Kidney capillary endothelial cell (primary cell): ENCODE measurements around the gene SKI.
"Not testable (repeated sequence)": the region's sequence is repeated elsewhere in the genome, so short reads cannot be mapped to it uniquely, and the experiment has no call there.

Experiments used
- DNase-seq: peaks from one replicate; pipeline ENCODE4 v3.0.0-alpha.2; 2018; ENCODE audit warnings: low spot score

SKI gene

GRCh38 chr1:2261476-2262395 is 33.6 kb downstream of the SKI start:
- DNase-seq: not testable (repeated sequence)

- DNase-seq: no peak
Measured at GRCh38 chr1:2266301-2266975, 38.3 kb downstream of the SKI start.

- DNase-seq: no peak
Measured at GRCh38 chr1:2267051-2267830, 39.1 kb downstream of the SKI start.

GRCh38 chr1:2267862-2268261 is 39.7 kb downstream of the SKI start:
- no peak for DNase-seq

- no peak for DNase-seq
Measured at GRCh38 chr1:2268285-2269056, 40.4 kb downstream of the SKI start.

GRCh38 chr1:2269193-2269921 is 41.2 kb downstream of the SKI start:
- no peak for DNase-seq

GRCh38 chr1:2269922-2270259 is 41.8 kb downstream of the SKI start:
- DNase-seq: no peak

GRCh38 chr1:2270260-2271100 is 42.4 kb downstream of the SKI start:
- no peak for DNase-seq

GRCh38 chr1:2271211-2271721 is 43.1 kb downstream of the SKI start:
- no peak for DNase-seq

GRCh38 chr1:2271841-2272655 is 43.9 kb downstream of the SKI start:
- DNase-seq: no peak

GRCh38 chr1:2272686-2273400 is 44.7 kb downstream of the SKI start:
- no peak for DNase-seq

GRCh38 chr1:2273401-2274090 is 45.4 kb downstream of the SKI start:
- no peak for DNase-seq

- no peak for DNase-seq
Measured at GRCh38 chr1:2274231-2274928, 46.3 kb downstream of the SKI start.

GRCh38 chr1:2274929-2275475 is 46.9 kb downstream of the SKI start:
- DNase-seq: no peak

- DNase-seq: no peak
Measured at GRCh38 chr1:2275796-2276536, 47.8 kb downstream of the SKI start.
